CD14-positive monocyte (primary cell): Measurements from ENCODE around the gene WWTR1. TPM values are rescaled to one million over a fixed set of nuclear protein-coding genes. Genes with fewer than 3 reads are reported as not detected.

ENCODE experiments used
- DNase-seq, 3 donors: peaks; one replicate each; pipeline ENCODE4 v3.0.0-alpha.2; 2011 to 2022
- H2AFZ ChIP-seq: 2 replicates; pipeline ENCODE4 v1.6.0; 2012; ENCODE audit warnings: mild to moderate bottlenecking, low read depth, low read length, inconsistent platforms; ENCODE audit not compliant: insufficient read depth, poor library complexity, severe bottlenecking
- H3K27ac ChIP-seq, 2 donors: 1 replicate in 1 of 2; 2 replicates in 1 of 2; pipeline ENCODE4 v1.5.1; 2012 to 2013; ENCODE audit warnings: low read length in 2 of 2, control low read depth in 1 of 2, inconsistent platforms in 1 of 2, low read depth in 1 of 2, mild to moderate bottlenecking in 1 of 2
- H3K27me3 ChIP-seq, 2 donors: one replicate each; pipeline versions ENCODE4 v1.6.0 to v1.6.1; 2011 to 2013; ENCODE audit warnings: low read length in 2 of 2; ENCODE audit not compliant: control insufficient read depth in 2 of 2, insufficient read depth in 2 of 2
- H3K36me3 ChIP-seq, 2 donors: replicated peaks in 1 of 2; 1 replicate in 1 of 2; 2 replicates in 1 of 2; pipeline versions ENCODE4 v1.5.1 to v1.6.1; 2012 to 2013; ENCODE audit warnings: low read length in 2 of 2, control low read depth in 1 of 2, inconsistent platforms in 1 of 2, mild to moderate bottlenecking in 1 of 2; ENCODE audit not compliant: insufficient read depth in 2 of 2, control insufficient read depth in 1 of 2
- H3K4me1 ChIP-seq, 2 donors: 1 replicate in 1 of 2; 2 replicates in 1 of 2; pipeline versions ENCODE4 v1.5.1 to v1.6.1; 2012 to 2013; ENCODE audit warnings: low read length in 2 of 2, control low read depth in 1 of 2, inconsistent platforms in 1 of 2, mild to moderate bottlenecking in 1 of 2, moderate library complexity in 1 of 2; ENCODE audit not compliant: insufficient read depth in 2 of 2, control insufficient read depth in 1 of 2
- H3K4me2 ChIP-seq: replicated peaks from 2 replicates; pipeline ENCODE3; 2012; ENCODE audit warnings: low read length, moderate library complexity, mild to moderate bottlenecking; ENCODE audit not compliant: poor library complexity, severe bottlenecking; ENCODE audit errors: extremely low read depth
- H3K4me3 ChIP-seq, 3 experiments: fragments of 200-600 bp in 1 of 3; sonication (generic) in 1 of 3; replicated peaks in 1 of 3; 1 replicate in 2 of 3; 2 replicates in 1 of 3; pipeline ENCODE4 v1.5.1; 2011 to 2013; ENCODE audit warnings: low read length in 3 of 3, mild to moderate bottlenecking in 3 of 3, control low read depth in 2 of 3, low read depth in 2 of 3, inconsistent platforms in 1 of 3, moderate library complexity in 1 of 3
- H3K79me2 ChIP-seq: 2 replicates; pipeline ENCODE4 v1.6.0; 2012; ENCODE audit warnings: mild to moderate bottlenecking, control low read depth, inconsistent platforms, low read length, moderate library complexity; ENCODE audit not compliant: insufficient read depth
- H3K9ac ChIP-seq: 2 replicates; pipeline ENCODE4 v1.6.0; 2017; ENCODE audit warnings: low read length, mild to moderate bottlenecking; ENCODE audit not compliant: insufficient read depth, poor library complexity, severe bottlenecking
- H3K9me3 ChIP-seq, 2 donors: replicated peaks in 1 of 2; 1 replicate in 1 of 2; 2 replicates in 1 of 2; pipeline versions ENCODE4 v1.5.1 to v1.6.1; 2012 to 2013; ENCODE audit warnings: low read length in 2 of 2, control low read depth in 1 of 2; ENCODE audit not compliant: control insufficient read depth in 1 of 2, insufficient read depth in 1 of 2
- H4K20me1 ChIP-seq: 2 replicates; pipeline ENCODE4 v1.6.0; 2012; ENCODE audit warnings: mild to moderate bottlenecking, low read length, control low read depth, moderate library complexity; ENCODE audit not compliant: insufficient read depth
- H3K27ac Mint-ChIP-seq, 7 donors: one replicate each; pipeline ENCODE4 v1.8.0; 2020; ENCODE audit warnings: mild to moderate bottlenecking in 7 of 7, mixed read lengths in 7 of 7, moderate library complexity in 6 of 7, inconsistent platforms in 2 of 7
- H3K27me3 Mint-ChIP-seq, 3 donors: one replicate each; pipeline ENCODE4 v1.8.0; 2021 to 2022; ENCODE audit warnings: low read depth in 3 of 3, mild to moderate bottlenecking in 3 of 3, mixed read lengths in 3 of 3, moderate library complexity in 3 of 3, inconsistent platforms in 1 of 3
- H3K36me3 Mint-ChIP-seq, 2 donors: one replicate each; pipeline ENCODE4 v1.8.0; 2020; ENCODE audit warnings: mixed read lengths in 2 of 2, inconsistent platforms in 1 of 2, mild to moderate bottlenecking in 1 of 2
- H3K4me1 Mint-ChIP-seq: one replicate; pipeline ENCODE4 v1.8.0; 2020; ENCODE audit warnings: mild to moderate bottlenecking, mixed read lengths
- H3K4me3 Mint-ChIP-seq, 2 donors: one replicate each; pipeline ENCODE4 v1.8.0; 2020; ENCODE audit warnings: mild to moderate bottlenecking in 2 of 2, mixed read lengths in 2 of 2, moderate library complexity in 1 of 2
- H3K9me3 Mint-ChIP-seq, 7 donors: one replicate each; pipeline ENCODE4 v1.8.0; 2020 to 2022; ENCODE audit warnings: mixed read lengths in 7 of 7, mild to moderate bottlenecking in 6 of 7, moderate library complexity in 6 of 7, inconsistent platforms in 2 of 7
- CTCF ChIP-seq: fragments of 200-600 bp; IDR thresholded peaks from one replicate; pipeline ENCODE4 v1.8.0; 2022; ENCODE audit warnings: antibody characterized with exemption, mild to moderate bottlenecking
- WGBS: methylation state at CpG from one replicate; pipeline ENCODE4 v1.1.5; 2013; ENCODE audit warnings: missing lambda C conversion rate; ENCODE audit not compliant: insufficient coverage; 5-methylcytosine and 5-hydroxymethylcytosine counted together
- intact Hi-C, 2 donors: fragments of 100-400 bp; cut with micrococcal nuclease; formaldehyde crosslinking; loops; one replicate each; pipeline versions ENCODE4 v1.15.0 to v1.15.1; 2023
- polyA plus RNA-seq, 3 donors: library from polyadenylated mRNA; depleted of rRNA in 1 of 3; unstranded in 2 of 3; stranded (reverse) in 1 of 3; fragments of 300-500 nt in 2 of 3; fragments of >200 nt in 1 of 3; fragmentation: Illumina TruSeq in 2 of 3; gene quantifications; 1 replicate in 2 of 3; 2 replicates in 1 of 3; pipeline ENCODE4 v1.2.3, GENCODE V29; 2012 to 2021

WWTR1 gene
- polyA plus RNA-seq, 3 donors, result not detected

GRCh38 chr3:149599236-149599635 lies 58.6 kb downstream of the WWTR1 start:
- DNase-seq, result no peak
- Histone ChIP-seq H3K9ac (no peak overlapping the region), H3K9me3 (no peaks in the 10 kb centered on the region), H3K36me3 (no peaks in the 10 kb centered on the region), H2AFZ (no peak overlapping the region), H3K4me1 (no peaks in the 10 kb centered on the region), H4K20me1 (no peaks in the 10 kb centered on the region), H3K4me2 (no peak overlapping the region), H3K27ac (no peak overlapping the region), H3K27me3 (peaks cover 54 to 82% of the 10 kb centered on the region in 2 donors), H3K79me2 (no peaks in the 10 kb centered on the region), H3K4me3 (no peak overlapping the region)
- Mint-ChIP-seq H3K27ac (no peak overlapping the region), H3K4me3 (no peak overlapping the region), H3K9me3 (peaks cover 0 to 2% (median 0%) of the 10 kb centered on the region in 7 donors), H3K27me3 (peaks cover 45 to 66% (median 58%) of the 10 kb centered on the region in 3 donors), H3K4me1 (no peaks in the 10 kb centered on the region), H3K36me3 (no peaks in the 10 kb centered on the region)
- intact Hi-C loops, result no loop called here
- WGBS, result 86% methylated on average over 1 of the region's 2 CpGs
- no peak for TF ChIP-seq CTCF

- H3K4me1 Mint-ChIP-seq, result no peaks in the 10 kb centered on the region
- no peaks in the 10 kb centered on the region for H3K36me3 ChIP-seq
- H3K4me3 Mint-ChIP-seq, result peak overlapping the region in 1 of 2 donors; percentile 10
- DNase-seq, result no peak
- H3K4me1 ChIP-seq, result no peaks in the 10 kb centered on the region
- H3K9ac ChIP-seq, result no peak overlapping the region
- H2AFZ ChIP-seq, result no peak overlapping the region
- no peaks in the 10 kb centered on the region for H3K79me2 ChIP-seq
- H3K4me3 ChIP-seq, result no peak overlapping the region
- H3K36me3 Mint-ChIP-seq, result no peaks in the 10 kb centered on the region
- H4K20me1 ChIP-seq, result no peaks in the 10 kb centered on the region
- TF ChIP-seq CTCF, result no peak
- intact Hi-C loops, result no loop called here
- WGBS, result 88% methylated on average over 5 of the region's 6 CpGs
- peaks cover 37 to 56% (median 50%) of the 10 kb centered on the region in 3 donors for H3K27me3 Mint-ChIP-seq
- H3K4me2 ChIP-seq, result no peak overlapping the region
- H3K9me3 Mint-ChIP-seq, result peaks cover 0 to 2% (median 0%) of the 10 kb centered on the region in 7 donors
- no peak overlapping the region for H3K27ac Mint-ChIP-seq
- H3K9me3 ChIP-seq, result no peaks in the 10 kb centered on the region
- no peak overlapping the region for H3K27ac ChIP-seq
- H3K27me3 ChIP-seq, result peaks cover 48 to 74% of the 10 kb centered on the region in 2 donors
Observed at GRCh38 chr3:149596134-149596770, 61.6 kb downstream of the WWTR1 start.
